ENCODE measurements around the gene DAPP1. TPM values are rescaled to one million over a fixed set of nuclear protein-coding genes. Genes with fewer than 3 reads are reported as not detected.
"Not testable (repeated sequence)": the region's sequence is repeated elsewhere in the genome, so short reads cannot be mapped to it uniquely, and the experiment has no call there.

DAPP1 gene
- total RNA-seq, 1 donor = 54.3 TPM

DNA sequence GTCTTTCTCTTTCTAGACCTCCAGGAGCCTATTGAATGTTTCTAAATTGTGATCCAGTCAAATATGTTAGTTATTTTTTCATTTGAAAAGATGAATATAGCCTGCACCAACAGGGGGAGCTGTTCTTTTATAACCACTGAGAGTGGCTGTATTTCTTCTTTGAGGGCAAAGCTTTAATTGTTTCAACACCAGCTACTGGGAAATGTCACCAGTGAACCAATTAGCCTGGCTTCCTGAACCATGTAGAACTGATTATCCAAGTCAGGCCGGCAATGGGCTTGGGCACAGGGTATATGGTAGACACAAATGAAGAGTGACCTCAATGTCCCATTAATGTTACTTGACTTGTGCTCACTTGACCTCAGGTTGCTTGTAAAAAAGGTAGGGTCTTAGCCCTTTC lies 4.8 kb upstream of the DAPP1 start:
- H3K9me3 ChIP-seq (ENCODE audit: low read depth, low read length) = no peaks in the 10 kb centered on the region
- H3K4me3 ChIP-seq (ENCODE audit: low read length) = no peak overlapping the region
- peaks cover 26% of the 10 kb centered on the region for H3K4me1 ChIP-seq (ENCODE audit: insufficient read depth, low read length)
- H3K27me3 ChIP-seq (ENCODE audit: insufficient read depth, low read length) = no peaks in the 10 kb centered on the region

DNA sequence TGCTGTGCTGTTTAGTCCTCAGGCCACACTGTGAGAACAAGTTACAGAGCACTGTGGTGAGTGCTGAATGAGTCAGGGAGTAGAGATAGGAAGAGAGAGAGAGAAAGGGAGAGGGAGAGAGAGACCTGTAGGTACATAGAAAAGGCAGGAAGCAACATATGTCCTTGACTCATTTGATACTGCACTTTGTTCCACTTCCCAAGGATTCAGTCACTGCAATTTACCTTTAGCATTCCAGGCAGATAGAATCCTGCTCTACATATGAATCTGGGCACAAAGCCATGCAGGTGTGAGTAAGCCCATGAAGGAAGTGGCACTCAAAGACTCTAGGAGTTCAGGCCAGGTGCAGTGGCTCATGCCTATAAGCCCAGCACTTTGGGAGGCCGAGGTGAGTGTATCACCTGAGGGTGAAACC lies 1.0 kb upstream of the DAPP1 start:
- no peak overlapping the region for H3K4me3 ChIP-seq (ENCODE audit: low read length)
- H3K4me1 ChIP-seq (ENCODE audit: insufficient read depth, low read length) = peaks cover 52% of the 10 kb centered on the region
- no peaks in the 10 kb centered on the region for H3K27me3 ChIP-seq (ENCODE audit: insufficient read depth, low read length)
- H3K9me3 ChIP-seq (ENCODE audit: low read depth, low read length) = no peaks in the 10 kb centered on the region

DNA sequence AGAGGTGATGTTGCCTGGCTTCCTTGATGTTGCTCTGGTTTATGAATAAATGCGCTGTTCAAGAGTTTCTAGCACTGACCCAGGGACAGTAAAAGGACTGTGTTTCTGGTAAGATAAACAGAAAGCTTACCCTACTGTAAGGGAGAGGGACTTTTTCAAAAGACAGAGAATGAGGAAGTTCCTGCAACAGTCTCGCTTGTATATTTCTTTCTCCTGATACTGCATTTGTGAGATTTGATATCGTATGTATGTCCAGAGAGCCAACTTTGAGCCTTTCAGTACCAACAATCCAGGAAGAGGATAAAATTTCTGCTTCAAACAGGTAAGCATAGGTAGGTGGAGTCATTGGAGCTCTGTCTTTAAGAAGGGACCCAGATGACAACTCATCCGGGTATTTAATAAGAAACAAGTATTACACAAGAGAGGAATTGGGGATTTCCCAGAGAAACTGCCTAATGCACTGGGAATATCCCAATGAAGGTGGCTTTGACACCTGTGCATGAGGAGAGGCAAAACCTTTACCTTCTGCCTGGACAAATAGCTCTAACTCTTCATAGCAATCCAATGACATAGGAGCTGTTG lies 773 bp downstream of the DAPP1 start:
- H3K9me3 ChIP-seq (ENCODE audit: low read depth, low read length) = no peaks in the 10 kb centered on the region
- peaks cover 65% of the 10 kb centered on the region for H3K4me1 ChIP-seq (ENCODE audit: insufficient read depth, low read length)
- H3K4me3 ChIP-seq (ENCODE audit: low read length) = peak overlapping the region; percentile 71
- no peaks in the 10 kb centered on the region for H3K27me3 ChIP-seq (ENCODE audit: insufficient read depth, low read length)

DNA sequence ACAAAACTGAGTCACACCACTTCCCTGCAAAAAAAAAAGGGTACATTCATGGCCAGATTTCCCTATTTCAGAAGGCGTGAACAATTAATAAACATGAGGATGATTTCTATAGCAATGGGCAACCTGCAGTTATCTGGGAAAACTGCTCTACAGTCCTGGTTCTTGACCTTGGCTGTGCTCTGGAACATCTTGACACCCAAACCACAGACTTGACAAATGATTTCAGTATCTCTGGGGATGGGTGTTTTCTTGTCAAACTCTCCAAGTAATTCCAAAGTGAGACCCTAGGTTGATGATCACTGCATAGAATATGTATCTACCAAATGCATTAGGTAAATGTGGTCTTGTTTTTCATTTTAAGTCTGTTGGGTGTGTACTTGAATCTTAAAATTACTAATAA lies 2.0 kb downstream of the DAPP1 start:
- H3K4me1 ChIP-seq (ENCODE audit: insufficient read depth, low read length) = peaks cover 74% of the 10 kb centered on the region
- H3K27me3 ChIP-seq (ENCODE audit: insufficient read depth, low read length) = no peaks in the 10 kb centered on the region
- no peaks in the 10 kb centered on the region for H3K9me3 ChIP-seq (ENCODE audit: low read depth, low read length)
- peak overlapping the region; percentile 4 for H3K4me3 ChIP-seq (ENCODE audit: low read length)

DNA sequence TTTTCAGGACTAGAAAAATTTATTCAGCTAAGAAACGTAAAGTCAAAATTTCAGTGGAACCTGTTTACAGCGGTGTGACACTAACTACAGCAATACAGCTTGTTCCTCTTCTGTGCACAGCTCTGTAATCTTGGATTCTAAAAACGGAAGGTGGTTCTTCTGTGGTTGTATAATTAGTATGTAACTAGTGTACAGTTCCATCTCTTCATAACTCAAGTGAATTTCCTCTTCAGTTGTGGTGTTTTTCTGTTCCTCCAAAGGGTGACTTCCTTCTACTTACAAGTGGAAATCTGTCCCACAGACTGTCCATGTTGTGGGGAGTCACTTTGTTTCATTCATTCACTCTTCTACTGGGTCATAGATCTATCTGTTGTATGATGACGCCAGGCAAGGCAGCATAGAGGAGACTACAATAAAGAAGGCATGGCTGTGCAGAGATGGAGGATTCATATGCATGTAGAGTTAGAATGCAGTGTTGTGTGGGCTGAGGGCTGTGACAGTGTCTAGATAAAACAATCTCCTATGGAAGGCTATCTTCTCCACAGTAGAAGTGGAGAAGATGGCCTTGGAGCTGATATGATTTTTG lies 5.4 kb downstream of the DAPP1 start:
- no peaks in the 10 kb centered on the region for H3K9me3 ChIP-seq (ENCODE audit: low read depth, low read length)
- no peaks in the 10 kb centered on the region for H3K27me3 ChIP-seq (ENCODE audit: insufficient read depth, low read length)
- H3K4me3 ChIP-seq (ENCODE audit: low read length) = no peak overlapping the region
- peaks cover 81% of the 10 kb centered on the region for H3K4me1 ChIP-seq (ENCODE audit: insufficient read depth, low read length)

DNA sequence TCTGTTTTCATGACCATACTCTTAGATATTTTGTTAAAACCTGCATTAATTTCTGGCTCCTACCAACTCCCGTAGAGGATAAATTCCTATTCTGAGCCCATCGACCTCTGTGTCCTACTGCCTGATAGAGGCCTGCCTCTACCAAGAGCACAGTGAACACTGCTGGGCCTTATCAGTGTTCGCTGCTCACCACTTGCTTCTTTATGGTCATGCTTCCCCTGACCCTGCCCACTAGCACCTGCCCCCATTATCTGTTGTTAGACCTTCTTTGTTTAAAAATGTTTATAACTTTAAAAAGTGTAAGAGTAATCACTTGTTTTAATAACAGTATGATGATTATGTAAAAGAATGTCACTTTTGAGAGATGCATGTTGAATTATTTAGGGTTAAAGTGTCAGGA lies 6.1 kb downstream of the DAPP1 start:
- no peak overlapping the region for H3K4me3 ChIP-seq (ENCODE audit: low read length)
- H3K4me1 ChIP-seq (ENCODE audit: insufficient read depth, low read length) = peaks cover 85% of the 10 kb centered on the region
- H3K9me3 ChIP-seq (ENCODE audit: low read depth, low read length) = no peaks in the 10 kb centered on the region
- no peaks in the 10 kb centered on the region for H3K27me3 ChIP-seq (ENCODE audit: insufficient read depth, low read length)

DNA sequence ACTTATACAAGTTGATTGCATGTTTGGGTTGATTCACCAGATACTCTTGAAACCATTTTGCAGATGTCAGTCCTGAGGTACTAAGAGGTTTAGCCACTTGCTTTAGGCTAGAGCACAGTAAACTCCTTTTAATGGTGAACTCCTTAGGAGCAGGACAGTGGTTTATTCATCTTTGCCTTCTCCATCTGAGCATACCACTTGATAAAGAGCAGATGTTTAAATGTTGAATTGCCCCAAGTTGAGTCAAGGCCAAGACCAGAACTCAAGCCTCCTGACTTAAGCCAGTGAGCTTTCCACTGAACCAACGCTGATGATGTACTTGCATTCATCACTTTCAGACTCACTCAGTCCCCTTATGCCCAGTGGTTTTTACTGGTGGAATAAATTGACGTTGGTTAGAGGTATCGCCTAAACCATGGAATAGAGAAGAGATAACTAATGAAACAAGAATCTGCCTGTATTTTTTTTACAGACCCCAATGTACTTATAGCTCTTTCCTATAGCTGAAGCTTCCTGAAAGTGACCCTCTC lies 7.5 kb downstream of the DAPP1 start:
- H3K27me3 ChIP-seq (ENCODE audit: insufficient read depth, low read length) = no peaks in the 10 kb centered on the region
- no peak overlapping the region for H3K4me3 ChIP-seq (ENCODE audit: low read length)
- H3K9me3 ChIP-seq (ENCODE audit: low read depth, low read length) = no peaks in the 10 kb centered on the region
- H3K4me1 ChIP-seq (ENCODE audit: insufficient read depth, low read length) = peaks cover 74% of the 10 kb centered on the region

DNA sequence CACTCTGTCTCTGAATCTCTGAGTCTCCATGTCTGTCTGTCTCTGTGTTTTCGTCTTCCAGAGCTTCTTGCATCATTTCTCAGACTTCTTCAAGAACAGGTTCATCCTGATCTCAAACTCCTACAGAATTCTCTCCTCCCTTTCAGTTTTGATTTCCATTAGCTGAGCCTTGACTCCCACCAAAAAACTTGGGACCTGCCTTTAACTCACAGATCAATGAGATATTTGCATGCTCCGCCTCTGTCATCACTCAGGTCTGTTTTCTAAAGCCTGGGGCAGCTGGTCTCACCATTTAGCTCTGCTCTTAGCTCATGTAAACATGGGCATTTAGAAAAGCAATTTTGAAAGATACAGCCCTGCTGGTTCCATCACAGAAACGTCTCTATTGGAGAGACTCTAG lies 8.6 kb downstream of the DAPP1 start:
- Histone ChIP-seq H3K9me3 (ENCODE audit: low read depth, low read length) (no peaks in the 10 kb centered on the region), H3K4me1 (ENCODE audit: insufficient read depth, low read length) (peaks cover 65% of the 10 kb centered on the region), H3K27me3 (ENCODE audit: insufficient read depth, low read length) (no peaks in the 10 kb centered on the region), H3K4me3 (ENCODE audit: low read length) (no peak overlapping the region)

DNA sequence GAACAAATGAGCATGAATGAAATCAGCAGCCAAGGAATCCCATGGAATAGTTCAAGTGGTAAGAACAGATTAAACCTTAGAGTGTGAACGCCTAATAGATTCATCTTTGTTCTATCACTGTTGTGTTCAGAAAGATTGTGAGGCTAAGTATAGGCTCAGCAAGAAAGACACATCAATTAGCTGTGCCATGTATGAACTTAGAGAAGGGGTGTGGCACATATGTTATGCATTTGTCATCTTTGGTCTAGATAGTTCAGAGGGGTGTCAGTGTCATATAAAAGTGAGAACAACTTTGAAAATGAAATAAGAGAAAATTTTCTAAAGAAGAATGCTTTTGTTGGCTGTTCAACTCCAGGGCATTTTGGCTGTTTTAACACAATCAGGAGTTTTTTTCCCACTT lies 9.4 kb downstream of the DAPP1 start:
- peaks cover 58% of the 10 kb centered on the region for H3K4me1 ChIP-seq (ENCODE audit: insufficient read depth, low read length)
- no peak overlapping the region for H3K4me3 ChIP-seq (ENCODE audit: low read length)
- no peaks in the 10 kb centered on the region for H3K9me3 ChIP-seq (ENCODE audit: low read depth, low read length)
- no peaks in the 10 kb centered on the region for H3K27me3 ChIP-seq (ENCODE audit: insufficient read depth, low read length)

DNA sequence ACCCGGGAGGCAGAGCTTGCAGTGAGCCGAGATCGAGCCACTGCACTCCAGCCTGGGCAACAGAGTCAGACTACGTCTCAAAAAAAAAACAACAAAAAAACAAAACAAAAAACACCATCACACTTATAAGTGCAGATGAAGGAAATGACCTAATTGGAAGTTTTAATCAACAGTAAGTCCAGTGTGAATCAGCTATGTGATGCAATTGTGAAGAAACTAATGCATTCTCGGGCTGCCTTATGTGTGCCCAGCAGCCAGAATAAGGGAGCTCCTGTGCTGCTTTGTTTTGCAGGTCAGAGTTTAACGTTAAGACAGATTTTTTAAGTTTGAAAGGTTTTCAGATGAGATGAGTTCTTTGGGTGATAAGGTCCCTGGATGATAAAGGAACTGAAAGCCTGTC lies 10.8 kb downstream of the DAPP1 start:
- peaks cover 48% of the 10 kb centered on the region for H3K4me1 ChIP-seq (ENCODE audit: insufficient read depth, low read length)
- no peaks in the 10 kb centered on the region for H3K27me3 ChIP-seq (ENCODE audit: insufficient read depth, low read length)
- H3K9me3 ChIP-seq (ENCODE audit: low read depth, low read length) = no peaks in the 10 kb centered on the region
- H3K4me3 ChIP-seq (ENCODE audit: low read length) = no peak overlapping the region

DNA sequence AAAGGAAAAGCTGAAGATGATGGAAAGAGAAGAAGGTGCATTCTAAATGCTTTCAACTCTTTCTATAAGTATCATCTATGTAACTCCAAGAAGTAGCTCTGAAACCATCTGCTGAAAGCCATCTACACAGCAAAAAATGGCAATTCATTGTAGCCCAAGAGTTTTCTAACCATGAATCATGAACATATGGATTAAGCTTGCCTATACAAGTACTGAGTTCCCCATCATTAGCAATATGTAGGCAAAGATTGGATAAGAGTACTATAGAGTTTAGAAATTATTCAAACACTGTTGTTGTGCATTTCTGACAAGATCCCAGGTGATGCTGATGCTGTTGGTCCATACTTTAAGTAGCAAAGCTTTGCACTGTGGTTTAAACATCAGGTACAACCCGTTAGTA lies 11.2 kb downstream of the DAPP1 start:
- Histone ChIP-seq H3K27me3 (ENCODE audit: insufficient read depth, low read length) (no peaks in the 10 kb centered on the region), H3K4me3 (ENCODE audit: low read length) (no peak overlapping the region), H3K9me3 (ENCODE audit: low read depth, low read length) (no peaks in the 10 kb centered on the region), H3K4me1 (ENCODE audit: insufficient read depth, low read length) (peaks cover 44% of the 10 kb centered on the region)

DNA sequence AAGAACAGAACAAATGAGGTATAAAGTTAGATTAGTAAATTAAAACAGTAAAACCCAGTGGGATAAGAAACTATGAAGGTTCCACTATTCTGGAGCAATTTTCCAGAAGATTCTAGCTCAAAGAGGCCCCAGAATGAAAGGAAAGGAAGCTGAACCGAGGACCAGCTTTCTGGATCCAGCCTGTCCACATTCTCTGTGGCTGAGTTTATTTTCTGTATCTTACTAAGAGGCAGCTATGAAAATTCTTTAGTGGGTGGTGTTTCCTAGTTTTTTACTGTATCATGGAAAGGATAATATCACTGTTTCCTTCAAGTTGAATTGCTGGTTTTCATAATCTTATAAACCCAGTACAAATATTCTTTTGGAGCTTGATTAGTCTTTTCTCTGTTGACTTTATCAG lies 11.8 kb downstream of the DAPP1 start:
- H3K4me1 ChIP-seq (ENCODE audit: insufficient read depth, low read length) = peaks cover 41% of the 10 kb centered on the region
- H3K27me3 ChIP-seq (ENCODE audit: insufficient read depth, low read length) = no peaks in the 10 kb centered on the region
- no peaks in the 10 kb centered on the region for H3K9me3 ChIP-seq (ENCODE audit: low read depth, low read length)
- no peak overlapping the region for H3K4me3 ChIP-seq (ENCODE audit: low read length)

DNA sequence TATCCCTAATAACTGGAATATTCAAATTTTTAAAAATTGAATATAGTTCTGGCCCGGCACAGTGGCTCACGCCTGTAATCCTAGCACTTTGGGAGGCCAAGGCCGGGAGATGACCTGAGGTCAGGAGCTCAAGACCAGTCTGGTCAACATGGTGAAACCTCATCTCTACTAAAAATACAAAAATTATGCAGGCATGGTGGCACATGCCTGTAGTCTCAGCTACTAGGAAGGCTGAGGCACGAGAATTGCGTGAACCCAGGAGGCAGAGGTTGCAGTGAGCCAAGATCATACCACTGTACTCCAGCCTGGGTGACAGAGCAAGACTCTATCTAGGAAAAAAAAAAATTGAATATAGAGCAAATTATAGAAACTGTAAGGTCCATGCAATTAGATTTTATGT lies 13.4 kb downstream of the DAPP1 start:
- not testable (repeated sequence) for H3K27me3 ChIP-seq (ENCODE audit: insufficient read depth, low read length); H3K4me3 ChIP-seq (ENCODE audit: low read length); H3K9me3 ChIP-seq (ENCODE audit: low read depth, low read length)
- peaks cover 25% of the 10 kb centered on the region for H3K4me1 ChIP-seq (ENCODE audit: insufficient read depth, low read length)

DNA sequence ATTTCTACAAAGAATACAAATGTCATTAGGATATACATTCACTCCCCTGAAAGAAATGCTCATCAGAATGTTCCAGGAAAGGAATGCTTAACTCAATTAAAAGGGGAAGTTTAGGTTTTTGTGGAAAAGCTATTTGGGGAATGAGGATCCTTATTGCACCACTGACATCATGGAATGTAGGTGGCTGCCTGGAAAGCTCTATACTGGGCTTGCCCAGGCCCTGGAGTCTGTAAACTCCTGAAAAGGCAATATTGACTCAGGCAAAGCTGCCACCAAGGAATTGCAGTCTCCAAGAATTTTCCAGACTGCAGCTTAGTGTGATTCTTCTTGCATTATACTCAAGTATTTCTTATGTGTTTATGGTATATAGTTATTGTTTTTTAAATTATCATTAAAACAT lies 15.7 kb downstream of the DAPP1 start:
- Histone ChIP-seq H3K4me1 (ENCODE audit: insufficient read depth, low read length) (peaks cover 9% of the 10 kb centered on the region), H3K9me3 (ENCODE audit: low read depth, low read length) (no peaks in the 10 kb centered on the region), H3K27me3 (ENCODE audit: insufficient read depth, low read length) (no peaks in the 10 kb centered on the region), H3K4me3 (ENCODE audit: low read length) (no peak overlapping the region)

DNA sequence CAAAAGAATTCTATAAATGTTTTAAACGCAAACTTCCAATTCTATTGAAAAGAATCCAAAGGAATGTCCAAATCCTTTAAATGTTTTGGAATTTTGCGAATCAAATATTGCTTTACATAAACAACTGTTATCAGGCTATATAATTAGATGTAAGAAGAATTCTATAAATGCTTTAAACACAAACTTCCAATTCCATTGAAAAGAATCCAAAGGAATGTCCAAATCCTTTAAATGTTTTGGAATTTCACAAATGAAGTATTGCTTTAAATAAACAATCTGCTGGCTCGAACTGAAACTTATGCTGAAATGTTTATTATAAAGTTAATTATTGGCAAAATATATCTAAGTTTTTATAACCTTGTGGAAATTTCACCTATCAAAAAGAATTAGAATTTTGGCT lies 16.1 kb downstream of the DAPP1 start:
- Histone ChIP-seq H3K9me3 (ENCODE audit: low read depth, low read length) (no peaks in the 10 kb centered on the region), H3K27me3 (ENCODE audit: insufficient read depth, low read length) (no peaks in the 10 kb centered on the region), H3K4me1 (ENCODE audit: insufficient read depth, low read length) (peaks cover 5% of the 10 kb centered on the region), H3K4me3 (ENCODE audit: low read length) (no peak overlapping the region)

DNA sequence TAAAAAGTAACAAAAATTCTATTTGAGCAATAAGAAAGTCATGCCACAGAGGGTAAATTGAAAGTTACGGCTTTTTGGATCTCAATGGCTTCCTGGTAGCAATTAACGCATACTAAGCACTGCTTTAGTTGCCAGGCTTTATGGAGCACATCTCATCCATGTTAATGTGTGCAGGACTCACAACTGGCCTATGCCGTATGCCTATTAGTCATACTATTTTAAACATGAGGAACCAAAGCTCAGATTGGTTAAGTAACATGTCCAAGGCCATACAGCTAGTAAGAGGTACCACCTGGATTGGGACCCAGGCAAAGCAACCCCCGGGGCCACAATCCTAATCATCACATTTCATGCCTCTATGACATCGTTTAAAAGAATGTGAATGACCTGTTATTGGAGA lies 17.1 kb downstream of the DAPP1 start:
- peaks cover 2% of the 10 kb centered on the region for H3K4me1 ChIP-seq (ENCODE audit: insufficient read depth, low read length)
- no peaks in the 10 kb centered on the region for H3K9me3 ChIP-seq (ENCODE audit: low read depth, low read length)
- H3K27me3 ChIP-seq (ENCODE audit: insufficient read depth, low read length) = no peaks in the 10 kb centered on the region
- no peak overlapping the region for H3K4me3 ChIP-seq (ENCODE audit: low read length)

Measured in mononuclear cell (primary cell).